Endothelial cell (in vitro differentiated cells): ENCODE results near the gene STARD10. TPM values are rescaled to one million over a fixed set of nuclear protein-coding genes. Genes with fewer than 3 reads are reported as not detected.
"Not testable (repeated sequence)": the region's sequence is repeated elsewhere in the genome, so short reads cannot be mapped to it uniquely, and the experiment has no call there.

Experiments used
- DNase-seq: peaks from one replicate; pipeline ENCODE4 v3.0.0; 2021; ENCODE audit warnings: low spot score
- H3K27ac Mint-ChIP-seq: one replicate; pipeline ENCODE4 v1.8.0; 2021; ENCODE audit warnings: mixed read lengths, inconsistent platforms; ENCODE audit not compliant: unreplicated experiment
- H3K27me3 Mint-ChIP-seq: one replicate; pipeline ENCODE4 v1.8.0; 2021; ENCODE audit warnings: mild to moderate bottlenecking, moderate library complexity, mixed read lengths, inconsistent platforms; ENCODE audit not compliant: unreplicated experiment
- H3K36me3 Mint-ChIP-seq: one replicate; pipeline ENCODE4 v1.8.0; 2021; ENCODE audit warnings: mild to moderate bottlenecking, low read depth, mixed read lengths, inconsistent platforms; ENCODE audit not compliant: unreplicated experiment
- H3K4me1 Mint-ChIP-seq: one replicate; pipeline ENCODE4 v1.8.0; 2021; ENCODE audit warnings: mild to moderate bottlenecking, mixed read lengths, inconsistent platforms; ENCODE audit not compliant: unreplicated experiment
- H3K4me3 Mint-ChIP-seq: one replicate; pipeline ENCODE4 v1.8.0; 2021; ENCODE audit warnings: mild to moderate bottlenecking, mixed read lengths, inconsistent platforms; ENCODE audit not compliant: unreplicated experiment
- H3K9me3 Mint-ChIP-seq: one replicate; pipeline ENCODE4 v1.8.0; 2021; ENCODE audit warnings: mixed read lengths, inconsistent platforms; ENCODE audit not compliant: unreplicated experiment
- CTCF ChIP-seq: fragments of 200-600 bp; sonication (generic); IDR thresholded peaks from one replicate; pipeline ENCODE4 v1.5.0; 2021; ENCODE audit warnings: antibody characterized with exemption; ENCODE audit not compliant: unreplicated experiment
- total RNA-seq: library from RNA; stranded (reverse); fragmentation: NEBNext Ultra II Directional; extraction: Animal tissue kit (Norgen Biotek cat#: 25700); gene quantifications from one replicate; pipeline ENCODE4 v1.2.1, GENCODE V29; 2021; ENCODE audit not compliant: unreplicated experiment

STARD10 gene
- total RNA-seq, 1 donor from 2014 or later, result 13.4 TPM

GRCh38 chr11:72813740-72814285, 20.0 kb upstream of the STARD10 start:
- DNase-seq, result no peak
- peaks cover 21% of the 10 kb centered on the region for H3K4me1 Mint-ChIP-seq
- peaks cover 6% of the 10 kb centered on the region for H3K27me3 Mint-ChIP-seq
- H3K36me3 Mint-ChIP-seq, result peaks cover 17% of the 10 kb centered on the region
- H3K4me3 Mint-ChIP-seq, result peak overlapping the region; percentile 91
- H3K9me3 Mint-ChIP-seq, result no peaks in the 10 kb centered on the region
- TF ChIP-seq CTCF, result no peak
- H3K27ac Mint-ChIP-seq, result peak overlapping the region; percentile 58

GRCh38 chr11:72812967-72813739, 19.3 kb upstream of the STARD10 start:
- Mint-ChIP-seq H3K4me3 (peak overlapping the region; percentile 91), H3K36me3 (peaks cover 11% of the 10 kb centered on the region), H3K4me1 (peaks cover 21% of the 10 kb centered on the region), H3K9me3 (no peaks in the 10 kb centered on the region), H3K27me3 (peaks cover 6% of the 10 kb centered on the region), H3K27ac (peak overlapping the region; percentile 67)
- peak; percentile 50 for TF ChIP-seq CTCF
- DNase-seq, result peak; percentile 61

GRCh38 chr11:72812604-72812966, 18.7 kb upstream of the STARD10 start:
- Mint-ChIP-seq H3K4me3 (peak overlapping the region; percentile 91), H3K27ac (peak overlapping the region; percentile 67), H3K27me3 (peaks cover 6% of the 10 kb centered on the region), H3K4me1 (peaks cover 21% of the 10 kb centered on the region), H3K36me3 (peaks cover 7% of the 10 kb centered on the region), H3K9me3 (no peaks in the 10 kb centered on the region)
- DNase-seq, result no peak
- no peak for TF ChIP-seq CTCF

GRCh38 chr11:72811686-72812085, 17.8 kb upstream of the STARD10 start:
- H3K36me3 Mint-ChIP-seq, H3K27me3 Mint-ChIP-seq, H3K27ac Mint-ChIP-seq, DNase-seq, H3K9me3 Mint-ChIP-seq, H3K4me3 Mint-ChIP-seq: not testable (repeated sequence)
- H3K4me1 Mint-ChIP-seq, result peaks cover 21% of the 10 kb centered on the region

- Mint-ChIP-seq H3K27me3 (peaks cover 2% of the 10 kb centered on the region), H3K4me1 (peaks cover 10% of the 10 kb centered on the region), H3K27ac (no peak overlapping the region), H3K9me3 (no peaks in the 10 kb centered on the region), H3K36me3 (peaks cover 4% of the 10 kb centered on the region), H3K4me3 (no peak overlapping the region)
- TF ChIP-seq CTCF, result no peak
- no peak for DNase-seq
Observed at GRCh38 chr11:72808331-72808798, 14.5 kb upstream of the STARD10 start.
